ENCODE measurements around the gene CHDH. TPM values are rescaled to one million over a fixed set of nuclear protein-coding genes. Genes with fewer than 3 reads are reported as not detected.

The CHDH gene
- total and polyA plus RNA-seq, 12 donors, result 0.29 to 17.5 (median 2.2) TPM

DNA sequence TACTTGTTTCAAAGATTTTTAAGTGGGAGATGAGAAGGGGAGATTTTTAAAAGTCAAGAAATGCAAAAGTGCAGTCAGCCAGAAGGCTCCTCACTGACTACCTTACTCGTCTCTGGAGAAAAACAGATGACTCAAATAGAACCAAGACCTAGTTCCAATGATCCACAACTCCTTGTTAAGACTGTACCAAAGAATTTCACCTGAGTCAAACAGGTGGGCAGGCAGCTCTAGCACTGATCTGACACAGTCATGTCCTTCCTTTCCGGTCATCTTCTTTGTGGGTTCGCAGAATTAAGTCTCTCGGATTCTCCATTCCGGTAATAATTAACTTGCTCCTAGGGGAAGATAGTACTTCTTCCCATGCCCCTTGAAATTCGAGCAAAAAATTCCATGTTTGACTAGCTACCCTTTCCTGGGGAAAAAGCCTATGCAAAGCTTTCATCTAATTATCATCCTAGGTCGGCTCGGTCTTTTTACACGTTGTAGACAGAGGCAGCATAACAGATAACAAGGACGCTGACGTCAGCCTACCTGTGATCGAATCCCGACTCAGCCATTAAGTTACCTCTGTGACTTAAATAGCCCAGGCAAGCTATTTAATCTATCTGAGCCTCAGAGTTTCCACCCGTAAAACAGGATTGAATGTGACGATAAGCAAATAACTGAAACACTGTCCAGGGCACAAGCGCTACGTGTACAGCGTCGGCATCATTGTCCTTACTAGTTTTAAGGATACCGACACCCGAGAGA, 44.7 kb upstream of the CHDH start:
- H3K27me3 ChIP-seq, result peaks cover 0 to 22% (median 0%) of the 10 kb centered on the region in 7 donors
- ATAC-seq, result peak in 3 of 8 donors; percentile 6 to 23 (median 8)
- no peak for TF ChIP-seq CTCF (IDR thresholded peaks at IDR 0.05)
- intact Hi-C loops (cut with DNase I), result loop anchor here in 2 of 10 donors (5.0 to 10.0 kb wide), 2 partner anchors 544 to 596 kb away; partner anchors contain the start of gene DCP1A (in 1 of the 2)
- peaks cover 0 to 40% (median 33%) of the 10 kb centered on the region in 9 donors for H3K4me1 ChIP-seq
- WGBS, 2 donors, result 5% methylated on average over 21 of the region's 21 CpGs
- no peak for DNase-seq
- peaks cover 0 to 27% (median 11%) of the 10 kb centered on the region in 9 donors for H3K36me3 ChIP-seq
- peak overlapping the region; percentile 76 to 97 (median 82) for H3K4me3 ChIP-seq
- no peaks in the 10 kb centered on the region for H3K9me3 ChIP-seq
- H3K27ac ChIP-seq, result peak overlapping the region; percentile 49 to 97 (median 92)

DNA sequence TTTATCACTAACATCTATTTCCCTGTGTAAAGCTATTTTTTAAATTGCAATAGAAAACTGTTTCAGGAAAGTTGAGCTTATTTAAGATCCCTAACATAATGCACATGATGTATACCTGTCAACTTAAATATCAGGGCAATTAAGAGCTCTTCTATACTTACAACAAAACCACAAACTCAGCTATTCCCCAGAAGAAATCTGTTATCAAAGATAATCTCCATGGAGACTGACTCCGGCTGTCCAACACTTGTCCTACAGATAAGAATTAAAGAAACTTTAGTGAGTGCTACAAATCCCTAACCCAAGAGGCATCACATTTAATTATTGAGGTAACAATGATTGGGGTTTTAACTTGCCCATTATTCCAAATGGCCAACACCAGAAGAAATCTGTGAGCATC, 42.0 kb upstream of the CHDH start:
- 47 to 59% methylated on average over 1 of the region's 1 CpG for WGBS, 2 donors
- intact Hi-C loops (cut with DNase I), result no loop called here
- H3K36me3 ChIP-seq, result peaks cover 0 to 53% (median 28%) of the 10 kb centered on the region in 9 donors
- H3K4me3 ChIP-seq, result no peak overlapping the region
- DNase-seq, result no peak
- no peaks in the 10 kb centered on the region for H3K27me3 ChIP-seq
- no peaks in the 10 kb centered on the region for H3K9me3 ChIP-seq
- TF ChIP-seq CTCF (IDR thresholded peaks at IDR 0.05), result no peak
- no peak overlapping the region for H3K27ac ChIP-seq
- ATAC-seq, result no peak
- H3K4me1 ChIP-seq, result peaks cover 0 to 40% (median 33%) of the 10 kb centered on the region in 9 donors

GRCh38 chr3:53887446-53887845, 41.2 kb upstream of the CHDH start:
- H3K4me1 ChIP-seq, result peaks cover 0 to 38% (median 32%) of the 10 kb centered on the region in 9 donors
- H3K4me3 ChIP-seq, result no peak overlapping the region
- intact Hi-C loops (cut with DNase I), result no loop called here
- TF ChIP-seq CTCF (IDR thresholded peaks at IDR 0.05), result no peak
- DNase-seq (no peak), ATAC-seq (no peak)
- H3K9me3 ChIP-seq, result no peaks in the 10 kb centered on the region
- no peaks in the 10 kb centered on the region for H3K27me3 ChIP-seq
- H3K36me3 ChIP-seq, result peaks cover 0 to 53% (median 28%) of the 10 kb centered on the region in 9 donors
- H3K27ac ChIP-seq, result no peak overlapping the region

DNA sequence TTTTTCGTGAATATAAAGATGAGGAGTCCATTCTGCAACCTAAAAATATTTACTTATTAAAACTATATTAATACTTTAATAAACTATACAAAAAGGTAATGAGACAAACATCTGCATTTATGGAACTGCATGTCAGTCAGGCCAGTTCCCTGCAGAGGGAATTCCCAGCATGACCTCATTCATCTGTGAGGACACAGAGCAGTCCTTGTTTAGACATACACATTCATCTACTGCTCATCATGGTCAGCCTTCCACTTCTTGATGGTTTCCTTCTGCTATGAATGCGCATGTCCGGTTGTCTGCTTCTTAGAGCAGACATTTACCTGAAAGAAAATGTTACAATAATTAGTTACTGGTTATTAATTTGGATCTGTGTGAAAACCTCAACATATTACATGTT, 39.0 kb upstream of the CHDH start:
- no peak overlapping the region for H3K4me3 ChIP-seq
- H3K9me3 ChIP-seq, result no peaks in the 10 kb centered on the region
- no peak overlapping the region for H3K27ac ChIP-seq
- ATAC-seq, result no peak
- H3K4me1 ChIP-seq, result peaks cover 0 to 40% (median 34%) of the 10 kb centered on the region in 9 donors
- H3K36me3 ChIP-seq, result peaks cover 0 to 53% (median 28%) of the 10 kb centered on the region in 9 donors
- TF ChIP-seq CTCF (IDR thresholded peaks at IDR 0.05), result no peak
- DNase-seq, result no peak
- no peaks in the 10 kb centered on the region for H3K27me3 ChIP-seq
- WGBS, 2 donors, result 87 to 90% methylated on average over 3 of the region's 3 CpGs
- intact Hi-C loops (cut with DNase I), result no loop called here
